T-helper 1 cell treated with Interleukin-12 subunit alpha and Interleukin-12 subunit beta and Interleukin-4 antibody, amounts not matched to agents 30 μg/mL and 1 μg/mL, for 36 hours (primary cell): Measurements from ENCODE around the gene ITIH1.

ENCODE experiments used
- H3K27ac Mint-ChIP-seq: one replicate; pipeline ENCODE4 v1.8.0; 2021; ENCODE audit warnings: mild to moderate bottlenecking, mixed read lengths
- H3K27me3 Mint-ChIP-seq: one replicate; pipeline ENCODE4 v1.8.0; 2021; ENCODE audit warnings: low read depth, mixed read lengths
- H3K36me3 Mint-ChIP-seq: one replicate; pipeline ENCODE4 v1.8.0; 2021; ENCODE audit warnings: low read depth, mixed read lengths
- H3K4me1 Mint-ChIP-seq: one replicate; pipeline ENCODE4 v1.8.0; 2021; ENCODE audit warnings: low read depth, mixed read lengths
- H3K4me3 Mint-ChIP-seq: one replicate; pipeline ENCODE4 v1.8.0; 2021; ENCODE audit warnings: mild to moderate bottlenecking, moderate library complexity, mixed read lengths
- H3K9me3 Mint-ChIP-seq: one replicate; pipeline ENCODE4 v1.8.0; 2021; ENCODE audit warnings: mixed read lengths

The ITIH1 gene

DNA sequence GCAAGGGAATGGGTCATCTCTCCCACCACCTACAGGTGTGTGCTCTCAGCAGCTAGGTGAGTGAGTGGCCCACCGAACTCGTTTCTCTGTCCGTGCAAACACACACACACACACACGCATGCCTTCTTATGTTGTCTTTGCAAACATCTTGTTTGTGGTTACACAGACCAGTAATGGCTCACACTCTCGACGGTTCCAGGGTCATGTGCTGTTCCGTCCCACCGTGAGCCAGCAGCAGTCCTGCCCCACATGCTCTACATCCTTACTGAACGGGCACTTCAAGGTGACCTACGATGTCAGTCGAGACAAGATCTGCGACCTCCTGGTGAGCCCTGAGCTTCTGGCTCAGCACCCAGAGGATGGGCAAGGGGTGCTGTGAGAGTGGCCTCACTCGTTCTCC, 4.3 kb downstream of the ITIH1 start:
- H3K4me3 Mint-ChIP-seq: no peak overlapping the region
- H3K9me3 Mint-ChIP-seq: no peaks in the 10 kb centered on the region
- H3K27me3 Mint-ChIP-seq: peaks cover 11% of the 10 kb centered on the region
- no peaks in the 10 kb centered on the region for H3K4me1 Mint-ChIP-seq
- no peak overlapping the region for H3K27ac Mint-ChIP-seq
- H3K36me3 Mint-ChIP-seq: no peaks in the 10 kb centered on the region

DNA sequence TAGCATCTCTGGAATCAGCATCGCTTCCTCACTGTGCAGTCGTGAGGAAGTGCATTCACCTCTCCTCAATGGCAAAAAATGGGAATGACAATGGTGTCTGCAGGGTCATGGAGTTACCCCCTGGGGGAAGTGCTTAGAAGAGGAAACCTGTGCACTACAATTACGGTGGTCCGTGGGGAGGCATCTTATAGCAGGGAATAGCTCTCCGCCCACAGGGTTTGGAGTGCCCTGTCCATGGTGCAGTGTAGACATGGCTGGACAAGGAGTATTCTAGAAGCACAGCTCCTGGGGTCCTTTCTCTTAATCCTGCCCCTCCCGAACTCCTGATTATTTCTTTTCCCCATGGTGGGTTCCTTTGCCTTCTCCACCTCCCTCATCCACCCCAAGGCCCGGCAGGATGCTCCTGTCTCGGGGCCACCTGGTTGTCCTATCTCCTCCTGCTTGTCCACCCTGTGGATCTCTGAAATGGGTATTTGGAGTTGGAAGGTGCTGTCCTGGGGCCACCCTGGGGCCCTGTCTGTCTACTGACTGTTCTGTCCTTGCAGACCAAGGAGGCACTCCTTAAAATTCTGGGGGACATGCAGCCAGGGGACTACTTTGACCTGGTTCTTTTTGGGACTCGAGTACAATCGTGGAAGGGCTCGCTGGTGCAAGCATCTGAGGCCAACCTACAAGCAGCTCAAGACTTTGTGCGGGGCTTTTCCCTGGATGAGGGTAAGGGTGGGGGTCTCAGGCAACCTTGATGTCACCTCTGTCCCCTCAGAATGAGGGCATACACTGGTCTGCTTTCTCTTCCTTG, 5.2 kb downstream of the ITIH1 start:
- no peaks in the 10 kb centered on the region for H3K36me3 Mint-ChIP-seq
- peaks cover 11% of the 10 kb centered on the region for H3K27me3 Mint-ChIP-seq
- H3K4me1 Mint-ChIP-seq: no peaks in the 10 kb centered on the region
- H3K9me3 Mint-ChIP-seq: no peaks in the 10 kb centered on the region
- no peak overlapping the region for H3K4me3 Mint-ChIP-seq
- H3K27ac Mint-ChIP-seq: no peak overlapping the region

GRCh38 chr3:52783211-52783555, 5.8 kb downstream of the ITIH1 start:
- H3K36me3 Mint-ChIP-seq: no peaks in the 10 kb centered on the region
- no peaks in the 10 kb centered on the region for H3K9me3 Mint-ChIP-seq
- H3K27ac Mint-ChIP-seq: no peak overlapping the region
- H3K4me3 Mint-ChIP-seq: no peak overlapping the region
- peaks cover 11% of the 10 kb centered on the region for H3K27me3 Mint-ChIP-seq
- no peaks in the 10 kb centered on the region for H3K4me1 Mint-ChIP-seq

DNA sequence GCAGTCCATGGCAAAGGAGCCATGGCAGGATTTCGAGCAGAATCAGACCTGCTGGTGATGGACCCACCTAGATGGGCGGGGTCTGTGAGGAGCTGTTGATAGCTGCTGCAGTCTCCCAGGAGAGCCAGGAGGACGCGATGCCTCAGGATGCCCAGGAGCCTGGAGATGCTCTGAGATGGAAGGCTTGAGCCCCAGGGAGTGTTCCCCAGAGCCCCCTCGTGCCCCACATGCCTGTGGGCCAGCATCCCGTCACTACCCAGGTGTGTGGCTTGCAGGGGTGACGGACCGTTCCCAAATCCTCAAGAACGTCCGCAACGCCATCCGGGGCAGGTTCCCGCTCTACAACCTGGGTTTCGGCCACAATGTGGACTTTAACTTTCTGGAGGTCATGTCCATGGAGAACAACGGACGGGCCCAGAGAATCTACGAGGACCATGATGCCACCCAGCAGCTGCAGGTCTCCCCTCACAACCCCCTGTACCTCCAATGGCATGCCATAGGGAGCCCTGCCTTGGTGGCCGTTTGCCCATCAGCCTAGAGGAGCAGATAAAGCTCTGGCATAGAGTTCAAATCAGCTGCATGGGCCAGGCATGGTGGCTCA, 6.7 kb downstream of the ITIH1 start:
- Mint-ChIP-seq H3K4me3 (no peak overlapping the region), H3K36me3 (no peaks in the 10 kb centered on the region), H3K27me3 (peaks cover 11% of the 10 kb centered on the region), H3K4me1 (no peaks in the 10 kb centered on the region), H3K9me3 (no peaks in the 10 kb centered on the region), H3K27ac (no peak overlapping the region)

DNA sequence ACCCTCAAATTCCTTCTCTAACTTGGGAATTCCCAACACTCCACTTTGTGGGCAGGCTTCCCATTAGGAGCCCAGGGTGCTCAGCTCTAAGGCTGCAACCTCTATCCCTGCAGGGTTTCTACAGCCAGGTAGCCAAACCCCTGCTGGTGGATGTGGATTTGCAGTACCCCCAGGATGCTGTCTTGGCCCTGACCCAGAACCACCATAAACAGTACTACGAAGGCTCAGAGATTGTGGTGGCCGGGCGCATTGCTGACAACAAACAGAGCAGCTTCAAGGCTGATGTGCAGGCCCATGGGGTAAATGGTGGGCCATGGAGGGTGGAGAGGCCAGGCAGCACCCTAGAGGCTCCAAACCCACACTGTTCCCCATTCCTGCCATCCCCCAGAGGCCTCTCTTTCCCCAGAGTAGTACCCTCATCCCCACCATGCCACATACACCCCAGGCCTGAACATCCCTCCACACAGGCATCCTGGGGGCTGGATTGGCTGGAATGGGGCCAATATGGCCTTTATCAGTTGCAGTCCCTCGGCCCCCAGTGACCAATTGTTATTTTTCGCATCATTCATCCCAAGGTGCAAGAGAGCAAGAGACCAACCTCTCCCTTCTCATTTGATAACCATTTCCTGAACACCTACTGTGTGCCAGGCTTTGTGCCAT, 7.7 kb downstream of the ITIH1 start:
- Mint-ChIP-seq H3K9me3 (no peaks in the 10 kb centered on the region), H3K27me3 (peaks cover 11% of the 10 kb centered on the region), H3K27ac (no peak overlapping the region)

DNA sequence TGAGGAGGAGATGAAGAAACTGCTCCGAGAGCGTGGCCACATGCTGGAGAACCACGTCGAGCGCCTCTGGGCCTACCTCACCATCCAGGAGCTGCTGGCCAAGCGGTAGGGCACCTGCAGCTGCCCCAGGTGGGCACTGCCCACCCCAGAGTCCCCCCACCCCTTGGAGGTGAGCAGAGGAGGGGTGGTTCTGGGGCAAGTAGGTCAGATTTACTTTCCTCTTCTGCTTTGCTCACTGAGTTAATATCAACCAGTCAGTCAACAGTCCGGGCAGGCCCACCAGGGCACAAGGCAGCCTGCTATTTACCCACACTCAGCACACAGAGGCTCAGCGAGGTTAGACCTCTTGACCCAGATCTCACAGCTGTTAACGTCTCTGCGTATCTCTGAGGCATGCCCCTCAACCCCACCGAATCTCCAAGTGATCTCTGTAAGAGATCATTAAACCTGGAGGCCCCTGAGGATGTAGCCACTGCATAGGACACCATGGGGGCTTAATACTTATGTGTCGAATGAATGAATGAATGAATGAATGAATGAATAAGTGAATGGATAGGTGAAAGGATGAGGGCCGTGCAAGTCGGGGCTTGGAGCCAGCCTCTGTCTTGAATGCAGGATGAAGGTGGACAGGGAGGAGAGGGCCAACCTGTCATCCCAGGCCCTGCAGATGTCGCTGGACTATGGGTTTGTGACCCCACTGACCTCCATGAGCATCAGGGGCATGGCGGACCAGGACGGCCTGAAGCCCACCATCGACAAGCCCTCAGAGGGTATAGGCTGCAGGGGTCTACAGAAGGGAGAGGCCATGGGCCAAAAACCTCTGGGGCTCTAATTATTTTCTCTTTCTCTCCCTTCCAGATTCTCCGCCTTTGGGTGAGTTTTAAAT, 9.2 kb downstream of the ITIH1 start:
- H3K36me3 Mint-ChIP-seq: no peaks in the 10 kb centered on the region
- H3K27ac Mint-ChIP-seq: no peak overlapping the region
- H3K4me3 Mint-ChIP-seq: no peak overlapping the region
- no peaks in the 10 kb centered on the region for H3K9me3 Mint-ChIP-seq
- H3K27me3 Mint-ChIP-seq: peaks cover 5% of the 10 kb centered on the region
- no peaks in the 10 kb centered on the region for H3K4me1 Mint-ChIP-seq

More for the DNA sequence above, 7.7 kb downstream of the ITIH1 start:
- H3K4me3 Mint-ChIP-seq: no peak overlapping the region
- H3K4me1 Mint-ChIP-seq: no peaks in the 10 kb centered on the region
- no peaks in the 10 kb centered on the region for H3K36me3 Mint-ChIP-seq

DNA sequence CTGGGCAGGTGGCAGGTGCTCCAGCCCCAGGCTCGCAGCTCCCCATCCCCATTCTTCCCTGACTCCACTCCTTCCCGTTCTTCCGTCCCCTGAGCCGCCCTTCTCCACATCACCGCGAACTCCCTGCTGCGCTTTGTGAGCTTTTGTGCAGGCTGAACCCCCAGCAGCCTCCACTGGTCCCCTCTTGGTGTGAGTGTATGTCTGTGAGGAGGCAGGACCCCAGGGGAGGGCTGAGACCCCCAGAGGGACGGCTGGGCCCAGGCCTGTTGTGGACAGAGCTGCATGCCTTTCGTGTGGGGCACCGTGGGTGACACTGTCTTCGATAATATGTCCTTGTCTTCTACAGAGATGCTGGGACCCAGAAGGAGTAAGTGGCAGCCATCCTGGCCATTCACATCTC, 9.8 kb downstream of the ITIH1 start:
- Mint-ChIP-seq H3K9me3 (no peaks in the 10 kb centered on the region), H3K27ac (no peak overlapping the region), H3K4me3 (no peak overlapping the region), H3K4me1 (no peaks in the 10 kb centered on the region), H3K27me3 (peaks cover 5% of the 10 kb centered on the region), H3K36me3 (no peaks in the 10 kb centered on the region)

DNA sequence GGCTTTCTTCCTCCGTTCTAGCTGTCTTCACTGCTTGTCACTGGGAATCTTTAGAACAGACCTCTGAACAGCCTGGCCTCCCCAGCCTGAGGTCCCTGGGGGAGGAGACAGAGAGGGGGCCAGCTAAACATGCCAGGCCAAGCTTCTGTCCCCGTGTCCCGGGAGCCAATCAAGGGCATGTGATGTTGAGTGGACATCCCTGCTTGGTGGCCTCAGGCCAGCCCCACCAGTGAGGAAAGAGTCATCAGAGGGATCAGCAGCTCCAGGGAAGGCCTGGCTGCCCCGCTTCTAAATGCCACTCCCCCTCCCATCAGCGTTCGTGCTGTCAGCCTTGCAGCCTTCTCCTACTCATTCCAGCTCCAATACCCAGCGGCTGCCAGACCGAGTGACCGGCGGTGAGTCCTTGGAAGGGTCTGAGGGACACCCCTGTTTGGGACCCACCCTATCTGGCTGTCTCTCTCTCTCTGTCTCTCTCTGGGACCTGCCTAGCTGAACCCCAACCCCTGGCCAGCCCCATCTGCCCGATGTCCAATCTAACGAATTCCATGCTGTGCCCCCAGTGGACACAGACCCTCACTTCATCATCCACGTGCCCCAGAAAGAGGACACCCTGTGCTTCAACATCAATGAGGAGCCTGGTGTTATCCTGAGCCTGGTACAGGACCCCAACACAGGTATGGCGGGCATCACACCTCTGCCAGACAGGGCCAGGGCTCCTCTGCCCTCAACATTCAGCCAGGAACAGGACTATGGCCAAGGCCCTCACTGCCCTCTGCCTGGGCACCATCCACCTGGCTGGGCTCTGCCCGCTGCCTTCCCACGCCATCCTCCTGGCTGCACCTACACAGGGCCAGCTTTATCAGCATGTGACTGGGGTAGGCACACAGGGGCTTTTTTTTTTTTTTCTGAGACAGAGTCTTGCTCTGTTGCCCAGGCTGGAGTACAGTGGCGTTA, 10.6 kb downstream of the ITIH1 start:
- Mint-ChIP-seq H3K4me1 (no peaks in the 10 kb centered on the region), H3K36me3 (no peaks in the 10 kb centered on the region), H3K4me3 (no peak overlapping the region), H3K27ac (no peak overlapping the region), H3K9me3 (no peaks in the 10 kb centered on the region), H3K27me3 (peaks cover 5% of the 10 kb centered on the region)

GRCh38 chr3:52788890-52789745, 11.7 kb downstream of the ITIH1 start:
- Mint-ChIP-seq H3K27me3 (no peaks in the 10 kb centered on the region), H3K4me3 (no peak overlapping the region), H3K9me3 (no peaks in the 10 kb centered on the region), H3K36me3 (no peaks in the 10 kb centered on the region), H3K27ac (no peak overlapping the region), H3K4me1 (no peaks in the 10 kb centered on the region)

- no peaks in the 10 kb centered on the region for H3K9me3 Mint-ChIP-seq
- no peaks in the 10 kb centered on the region for H3K36me3 Mint-ChIP-seq
- no peak overlapping the region for H3K27ac Mint-ChIP-seq
- H3K4me3 Mint-ChIP-seq: no peak overlapping the region
- no peaks in the 10 kb centered on the region for H3K4me1 Mint-ChIP-seq
- no peaks in the 10 kb centered on the region for H3K27me3 Mint-ChIP-seq
These were observed 12.3 kb downstream of the ITIH1 start for GRCh38 chr3:52789746-52790040.

- no peaks in the 10 kb centered on the region for H3K27me3 Mint-ChIP-seq
- no peak overlapping the region for H3K27ac Mint-ChIP-seq
- no peak overlapping the region for H3K4me3 Mint-ChIP-seq
- no peaks in the 10 kb centered on the region for H3K9me3 Mint-ChIP-seq
- no peaks in the 10 kb centered on the region for H3K4me1 Mint-ChIP-seq
- no peaks in the 10 kb centered on the region for H3K36me3 Mint-ChIP-seq
These were observed 12.9 kb downstream of the ITIH1 start for GRCh38 chr3:52790337-52790736.

GRCh38 chr3:52790741-52791140, 13.3 kb downstream of the ITIH1 start:
- Mint-ChIP-seq H3K36me3 (no peaks in the 10 kb centered on the region), H3K4me3 (no peak overlapping the region), H3K27ac (no peak overlapping the region), H3K4me1 (no peaks in the 10 kb centered on the region), H3K9me3 (no peaks in the 10 kb centered on the region), H3K27me3 (no peaks in the 10 kb centered on the region)

GRCh38 chr3:52791366-52791765, 14.0 kb downstream of the ITIH1 start:
- H3K4me3 Mint-ChIP-seq: no peak overlapping the region
- H3K4me1 Mint-ChIP-seq: no peaks in the 10 kb centered on the region
- H3K27me3 Mint-ChIP-seq: no peaks in the 10 kb centered on the region
- no peaks in the 10 kb centered on the region for H3K9me3 Mint-ChIP-seq
- no peaks in the 10 kb centered on the region for H3K36me3 Mint-ChIP-seq
- H3K27ac Mint-ChIP-seq: no peak overlapping the region
